Nephron progenitor cell (in vitro differentiated cells): ENCODE data around the gene PIGC.

ENCODE experiments used
- DNase-seq: peaks from one replicate; pipeline ENCODE4 v3.0.0; 2021
- H3K27ac Mint-ChIP-seq: 2 replicates; pipeline ENCODE4 v1.8.0; 2021; ENCODE audit warnings: mild to moderate bottlenecking, moderate library complexity, mixed read lengths
- H3K27me3 Mint-ChIP-seq: 2 replicates; pipeline ENCODE4 v1.8.0; 2021; ENCODE audit warnings: mild to moderate bottlenecking, low read depth, mixed read lengths; ENCODE audit not compliant: poor library complexity
- H3K36me3 Mint-ChIP-seq: 2 replicates; pipeline ENCODE4 v1.8.0; 2021; ENCODE audit warnings: low read depth, mixed read lengths
- H3K4me1 Mint-ChIP-seq: 2 replicates; pipeline ENCODE4 v1.8.0; 2021; ENCODE audit warnings: mixed read lengths
- H3K4me3 Mint-ChIP-seq: 2 replicates; pipeline ENCODE4 v1.8.0; 2021; ENCODE audit warnings: mild to moderate bottlenecking, moderate library complexity, mixed read lengths
- H3K9me3 Mint-ChIP-seq: 2 replicates; pipeline ENCODE4 v1.8.0; 2021; ENCODE audit warnings: mild to moderate bottlenecking, moderate library complexity, mixed read lengths
- CTCF ChIP-seq: fragments of 200-600 bp; sonication (generic); IDR thresholded peaks from 2 replicates; pipeline ENCODE4 v1.5.0; 2021; ENCODE audit warnings: antibody characterized with exemption

Gene PIGC

GRCh38 chr1:172443666-172444453, at the start of gene PIGC:
PIGC (minus strand) TSS chr1:172444069; CDS start chr1:172442622, 1,447 bp downstream.
- no peaks in the 10 kb centered on the region for H3K9me3 Mint-ChIP-seq
- peak within 1 kb of the TSS; percentile 93 for H3K4me3 Mint-ChIP-seq
- peaks cover 31% of the 10 kb centered on the region for H3K36me3 Mint-ChIP-seq
- peak; percentile 90 for DNase-seq
- peak; percentile 75 for TF ChIP-seq CTCF
- peaks cover 7% of the 10 kb centered on the region for H3K27me3 Mint-ChIP-seq
- peaks cover 27% of the 10 kb centered on the region for H3K4me1 Mint-ChIP-seq
- H3K27ac Mint-ChIP-seq, result peak within 1 kb of the TSS; percentile 65

DNA sequence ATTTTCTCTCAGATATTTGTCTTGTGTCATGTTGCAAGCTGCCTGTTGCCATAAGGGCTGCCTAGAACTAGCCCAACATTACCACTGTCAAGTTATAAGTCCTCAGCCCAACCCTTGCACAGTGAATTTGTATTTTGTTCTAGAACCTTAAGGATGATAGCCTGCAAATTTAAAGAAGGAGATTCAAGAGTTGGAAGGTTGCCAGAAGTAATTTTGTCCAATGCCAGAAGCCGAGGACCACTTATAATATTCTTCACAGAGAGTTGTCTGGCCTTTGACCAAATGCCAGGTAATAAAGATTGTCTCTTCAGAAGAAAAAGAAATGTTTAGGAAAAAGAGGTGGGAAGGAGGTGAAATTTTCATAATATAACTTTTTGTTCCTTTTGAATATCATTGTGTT, 48.6 kb upstream of the PIGC start:
- Mint-ChIP-seq H3K27ac (no peak overlapping the region), H3K4me3 (no peak overlapping the region), H3K27me3 (no peaks in the 10 kb centered on the region), H3K9me3 (no peaks in the 10 kb centered on the region), H3K4me1 (peaks cover 44% of the 10 kb centered on the region), H3K36me3 (no peaks in the 10 kb centered on the region)
- no peak for TF ChIP-seq CTCF
- DNase-seq, result no peak

GRCh38 chr1:172489847-172490246, 46.0 kb upstream of the PIGC start:
- DNase-seq, result no peak
- no peak overlapping the region for H3K4me3 Mint-ChIP-seq
- TF ChIP-seq CTCF, result no peak
- no peaks in the 10 kb centered on the region for H3K36me3 Mint-ChIP-seq
- H3K27ac Mint-ChIP-seq, result no peak overlapping the region
- H3K9me3 Mint-ChIP-seq, result no peaks in the 10 kb centered on the region
- H3K4me1 Mint-ChIP-seq, result peaks cover 26% of the 10 kb centered on the region
- peaks cover 5% of the 10 kb centered on the region for H3K27me3 Mint-ChIP-seq

DNA sequence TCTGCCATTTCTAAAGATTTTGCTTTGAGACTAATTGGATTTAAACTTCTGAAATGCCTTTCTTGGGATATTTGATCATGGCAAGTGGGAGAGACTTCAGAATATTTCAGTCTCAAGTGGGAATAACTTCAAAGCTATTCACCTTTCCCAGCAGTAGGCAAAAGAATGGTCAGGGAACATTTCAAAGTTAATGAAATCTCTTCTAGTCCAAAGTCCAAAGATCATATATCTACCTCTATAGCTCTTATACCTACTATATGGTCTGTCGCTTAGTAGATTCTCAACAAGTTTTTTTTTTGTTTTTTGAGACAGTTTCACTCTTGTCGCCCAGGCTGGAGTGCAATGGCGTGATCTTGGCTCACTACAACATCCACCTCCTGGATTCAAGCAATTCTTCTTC, 44.5 kb upstream of the PIGC start:
- H3K9me3 Mint-ChIP-seq, result no peaks in the 10 kb centered on the region
- peaks cover 14% of the 10 kb centered on the region for H3K4me1 Mint-ChIP-seq
- no peak overlapping the region for H3K27ac Mint-ChIP-seq
- H3K27me3 Mint-ChIP-seq, result peaks cover 5% of the 10 kb centered on the region
- TF ChIP-seq CTCF, result no peak
- H3K36me3 Mint-ChIP-seq, result no peaks in the 10 kb centered on the region
- H3K4me3 Mint-ChIP-seq, result no peak overlapping the region
- no peak for DNase-seq

DNA sequence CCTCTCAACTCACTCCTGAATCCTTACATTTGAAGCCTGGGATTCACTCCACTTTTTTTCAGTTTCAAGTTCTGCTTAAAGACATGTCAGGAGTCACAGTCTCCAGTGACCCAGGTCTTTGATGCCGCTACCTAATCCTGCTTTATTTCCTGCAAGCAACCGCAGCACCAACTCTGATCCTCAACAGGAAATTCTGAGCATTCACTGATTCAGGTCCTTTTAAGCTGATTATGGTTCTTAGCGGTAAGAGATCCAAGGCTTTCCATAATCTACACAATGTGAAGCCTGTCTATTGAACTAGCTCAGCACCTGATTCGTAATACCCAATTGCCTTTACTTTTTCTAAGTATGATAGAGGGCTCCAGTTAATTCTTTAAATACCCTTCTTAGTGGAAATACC, 43.7 kb upstream of the PIGC start:
- peaks cover 14% of the 10 kb centered on the region for H3K4me1 Mint-ChIP-seq
- H3K27me3 Mint-ChIP-seq, result peaks cover 5% of the 10 kb centered on the region
- no peaks in the 10 kb centered on the region for H3K36me3 Mint-ChIP-seq
- H3K4me3 Mint-ChIP-seq, result no peak overlapping the region
- H3K9me3 Mint-ChIP-seq, result no peaks in the 10 kb centered on the region
- TF ChIP-seq CTCF, result no peak
- H3K27ac Mint-ChIP-seq, result peak overlapping the region; percentile 78
- DNase-seq, result no peak
